ENCODE results near the gene VMP1. TPM values are rescaled to one million over a fixed set of nuclear protein-coding genes. Genes with fewer than 3 reads are reported as not detected.

VMP1 gene
- 141 and 209 TPM in 2 replicates for total RNA-seq

GRCh38 chr17:59707149-59707970, at the start of gene VMP1, which contains the start of gene PTRH2:
Gene VMP1 (plus strand): TSS chr17:59707654. CDS start chr17:59731447, 23,793 bp downstream.
Gene PTRH2 (minus strand): TSS chr17:59707430. CDS start chr17:59697978, 9,452 bp downstream.
- peak; percentile 100 for DNase-seq

DNA sequence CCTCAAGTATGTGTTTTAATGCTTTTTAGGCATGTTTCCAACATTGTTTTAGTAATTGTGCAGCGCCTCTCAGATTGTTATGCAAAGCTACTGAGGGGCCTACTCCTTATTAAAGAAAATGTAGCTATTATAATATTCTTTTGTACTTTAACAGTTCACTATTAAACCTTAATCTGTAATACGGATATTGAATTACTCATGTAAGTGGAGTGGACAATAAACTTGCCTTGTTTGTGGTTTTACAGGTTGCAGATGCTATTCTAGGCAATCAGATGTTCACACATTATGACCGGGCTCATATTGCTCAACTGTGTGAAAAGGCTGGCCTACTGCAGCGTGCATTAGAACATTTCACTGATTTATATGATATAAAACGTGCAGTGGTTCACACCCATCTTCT, 41.2 kb upstream of the VMP1 start:
- DNase-seq: no peak

DNA sequence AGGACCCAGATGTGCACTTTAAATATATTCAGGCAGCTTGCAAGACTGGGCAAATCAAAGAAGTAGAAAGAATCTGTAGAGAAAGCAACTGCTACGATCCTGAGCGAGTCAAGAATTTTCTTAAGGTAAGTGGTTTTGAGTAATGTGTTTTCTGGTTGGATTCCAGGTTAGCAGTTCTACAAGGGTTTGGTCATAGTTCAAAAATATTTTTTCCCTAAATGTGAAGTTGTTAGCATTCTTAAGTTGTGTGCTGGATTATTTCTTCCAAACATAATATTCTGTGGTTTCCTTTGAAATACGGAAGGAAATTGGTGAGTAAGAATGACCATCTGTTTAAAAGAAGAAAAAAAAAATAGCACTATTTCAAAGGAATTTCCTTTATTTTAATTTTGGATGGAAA, 38.6 kb upstream of the VMP1 start:
- DNase-seq: peak; percentile 90

DNA sequence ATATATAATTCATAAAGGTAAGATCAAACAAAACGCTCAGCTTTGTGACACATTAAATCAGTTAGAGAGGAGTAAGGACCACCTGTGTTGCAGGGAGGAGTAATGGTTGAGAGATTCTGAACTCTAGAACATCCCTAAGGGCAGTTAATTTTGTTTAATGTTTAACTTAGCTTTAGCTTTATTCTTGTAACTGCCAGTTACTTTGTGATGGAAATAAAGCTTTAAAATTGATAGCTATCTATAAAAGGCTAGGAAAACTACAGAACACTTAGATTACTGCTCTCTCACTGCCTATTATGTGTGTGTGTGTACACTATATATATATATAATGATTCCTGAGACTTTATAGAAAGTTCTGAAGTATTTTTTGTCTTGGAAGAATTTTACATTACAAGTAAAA, 38.0 kb upstream of the VMP1 start:
- DNase-seq: no peak

GRCh38 chr17:59669944-59670343, 37.5 kb upstream of the VMP1 start:
- no peak for DNase-seq

- DNase-seq: no peak
Measured at GRCh38 chr17:59671386-59671785, 36.1 kb upstream of the VMP1 start.

DNA sequence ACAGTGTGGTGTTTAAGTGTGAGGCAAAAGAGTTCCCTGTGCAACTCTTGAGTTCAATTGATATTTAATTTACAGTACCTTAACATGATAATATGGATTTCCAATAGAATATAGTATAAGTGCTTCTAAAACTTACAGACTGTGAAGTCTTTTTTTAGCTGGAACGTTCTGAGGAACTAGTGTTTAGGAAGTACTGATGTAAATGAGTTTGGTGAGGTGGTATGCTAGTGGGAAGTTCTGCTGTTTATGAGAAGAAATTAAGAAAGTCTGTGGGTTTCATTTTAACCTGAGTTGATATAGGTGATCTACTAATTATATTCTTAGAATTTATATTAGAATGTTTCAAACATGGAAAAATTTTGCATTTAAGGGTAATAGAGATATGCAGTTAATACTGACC, 32.2 kb upstream of the VMP1 start:
- no peak for DNase-seq

DNA sequence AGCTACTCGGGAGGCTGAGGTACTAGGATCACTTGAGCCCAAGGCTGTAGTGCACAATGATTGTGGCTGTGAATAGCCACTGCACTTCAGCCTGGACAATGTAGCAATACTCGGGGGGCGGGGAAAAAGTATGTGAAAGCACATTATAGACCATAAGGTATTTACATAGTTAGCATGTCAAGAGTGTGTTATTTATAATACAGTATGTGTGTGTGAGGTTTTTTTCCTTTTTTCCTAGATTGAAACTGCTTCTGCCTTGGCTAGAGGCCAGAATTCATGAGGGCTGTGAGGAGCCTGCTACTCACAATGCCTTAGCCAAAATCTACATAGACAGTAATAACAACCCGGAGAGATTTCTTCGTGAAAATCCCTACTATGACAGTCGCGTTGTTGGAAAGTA, 30.7 kb upstream of the VMP1 start:
- no peak for DNase-seq

DNA sequence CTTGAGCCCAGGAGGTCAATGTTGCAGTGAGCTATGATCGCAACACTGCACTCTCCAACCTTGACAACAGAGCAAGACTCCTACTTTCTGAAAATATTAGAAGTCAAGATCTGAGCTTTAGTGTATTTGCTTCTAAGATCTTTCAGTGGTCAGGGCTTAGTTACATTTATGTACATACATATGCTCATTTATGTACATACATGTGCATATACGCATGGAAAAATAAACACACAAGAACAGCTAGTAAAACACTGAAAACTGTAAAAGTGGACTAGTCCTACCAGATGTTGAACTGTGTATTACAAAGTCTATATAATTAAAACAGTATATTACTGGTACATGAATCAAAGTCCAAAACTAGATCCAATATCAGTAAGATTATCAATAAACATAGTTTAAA, 28.5 kb upstream of the VMP1 start:
- DNase-seq: no peak

DNA sequence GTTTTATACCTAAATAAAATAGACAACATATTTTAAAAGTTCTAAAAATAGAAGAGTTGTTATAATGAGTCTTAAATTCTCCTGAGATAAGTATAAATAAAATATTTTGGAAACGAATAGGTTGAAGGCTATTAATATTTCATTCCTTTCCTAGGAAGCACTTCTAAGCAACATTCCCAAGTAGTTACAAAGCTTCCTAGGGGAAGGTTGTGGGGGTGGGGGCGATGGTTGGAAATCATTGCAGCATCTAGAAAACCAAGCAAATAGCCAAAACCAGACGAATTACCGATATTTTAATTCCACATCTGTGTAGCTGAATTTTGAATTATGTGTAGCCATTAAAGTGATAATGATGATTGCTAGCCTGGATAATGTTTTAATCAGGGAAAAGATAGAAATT, 27.1 kb upstream of the VMP1 start:
- peak; percentile 33 for DNase-seq

DNA sequence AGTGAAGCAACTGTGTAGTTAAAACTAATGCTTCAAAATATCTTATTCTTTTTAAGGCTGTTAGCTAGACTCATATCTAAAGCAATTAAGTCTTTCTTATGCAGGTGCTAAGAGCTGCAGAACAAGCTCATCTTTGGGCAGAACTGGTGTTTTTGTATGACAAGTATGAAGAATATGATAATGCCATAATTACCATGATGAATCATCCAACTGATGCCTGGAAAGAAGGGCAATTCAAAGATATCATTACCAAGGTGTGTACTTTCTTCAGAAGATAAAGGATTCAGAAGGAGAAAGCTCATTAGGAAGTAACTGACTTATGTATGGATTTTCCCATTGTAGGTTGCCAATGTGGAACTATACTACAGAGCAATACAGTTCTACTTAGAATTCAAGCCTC, 24.2 kb upstream of the VMP1 start:
- no peak for DNase-seq

DNA sequence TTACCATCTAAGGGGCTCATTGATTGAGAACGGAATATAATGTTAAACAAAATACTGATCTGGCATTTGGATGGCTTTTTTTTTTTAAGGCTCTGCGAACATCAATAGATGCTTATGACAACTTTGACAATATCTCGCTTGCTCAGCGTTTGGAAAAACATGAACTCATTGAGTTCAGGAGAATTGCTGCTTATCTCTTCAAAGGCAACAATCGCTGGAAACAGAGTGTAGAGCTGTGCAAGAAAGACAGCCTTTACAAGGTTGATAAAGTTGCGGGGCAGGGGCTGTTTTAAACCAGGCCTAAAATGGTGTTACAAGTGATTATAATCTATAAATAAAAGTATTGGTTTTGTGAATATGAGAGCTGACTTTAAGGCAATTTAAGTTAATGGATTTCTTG, 22.5 kb upstream of the VMP1 start:
- DNase-seq: no peak

- DNase-seq: no peak
Measured at GRCh38 chr17:59688008-59688407, 19.4 kb upstream of the VMP1 start.

DNA sequence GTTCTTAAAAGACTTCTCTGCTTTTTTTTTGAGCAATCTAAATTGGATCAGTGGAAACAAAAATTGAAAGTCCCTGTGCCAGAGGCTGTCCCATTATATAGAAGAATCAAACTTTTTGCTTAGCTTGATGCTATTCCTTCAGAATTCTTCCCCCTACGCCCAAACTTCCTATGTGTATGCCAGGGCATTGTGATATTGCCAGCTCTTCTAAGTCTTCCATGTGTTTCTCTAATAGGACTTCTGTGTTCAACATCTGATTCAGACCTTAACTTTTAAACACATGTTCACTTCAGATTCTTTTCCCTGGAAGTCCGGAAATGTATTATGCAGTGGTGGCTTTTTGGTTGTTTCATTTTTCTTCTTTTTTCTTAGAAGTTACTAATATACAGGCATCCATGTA, 19.0 kb upstream of the VMP1 start:
- no peak for DNase-seq

DNA sequence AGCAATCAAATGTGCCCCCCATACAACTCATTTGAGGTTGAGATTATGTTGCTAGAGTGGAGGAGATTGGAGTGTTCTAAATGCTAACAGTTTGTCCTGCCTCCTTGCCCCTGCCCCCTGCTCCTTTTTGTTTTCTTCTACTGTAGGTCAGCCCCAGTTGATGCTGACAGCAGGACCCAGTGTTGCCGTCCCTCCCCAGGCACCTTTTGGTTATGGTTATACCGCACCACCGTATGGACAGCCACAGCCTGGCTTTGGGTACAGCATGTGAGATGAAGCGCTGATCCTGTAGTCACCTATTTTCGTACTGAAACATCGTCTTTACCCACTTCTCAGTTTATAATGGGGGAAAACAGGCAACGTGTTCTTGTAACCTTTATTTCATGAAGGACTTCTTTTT, 13.9 kb upstream of the VMP1 start:
- DNase-seq: no peak

- DNase-seq: no peak
Measured at GRCh38 chr17:59694344-59694743, 13.1 kb upstream of the VMP1 start.

DNA sequence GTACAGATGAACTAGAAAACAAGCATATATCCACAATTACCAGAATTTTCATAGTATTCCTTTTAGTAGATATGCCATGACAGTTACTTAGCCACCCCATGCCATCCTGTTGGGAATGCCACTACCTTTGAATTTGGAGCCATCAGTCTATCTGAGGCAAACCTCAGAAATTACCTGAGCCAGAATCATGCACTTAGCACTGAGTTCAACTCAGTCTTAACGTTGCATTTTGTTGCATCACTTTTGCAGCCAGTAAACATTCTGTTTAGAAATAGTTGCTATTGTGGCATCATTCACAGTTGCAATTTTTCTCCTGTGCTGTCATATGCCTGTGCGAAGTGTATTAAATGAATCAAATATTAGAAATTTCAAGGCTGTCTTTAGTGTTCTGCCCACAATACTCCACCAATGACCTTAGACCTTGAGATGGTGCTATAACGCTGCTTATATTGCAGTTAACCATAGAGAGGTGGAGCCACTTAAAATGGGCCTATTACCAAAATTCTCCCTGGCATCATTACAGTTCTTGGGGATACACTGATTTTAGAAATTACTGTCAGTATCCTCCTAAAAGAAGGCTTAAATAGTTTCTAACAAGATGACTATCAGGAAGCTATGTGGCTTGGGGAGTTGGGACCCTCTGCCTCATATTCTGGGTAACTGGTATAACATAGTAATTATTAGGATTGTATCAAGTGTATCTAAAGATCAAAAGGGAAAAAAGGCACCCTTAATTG, 11.3 kb upstream of the VMP1 start:
- no peak for DNase-seq

DNA sequence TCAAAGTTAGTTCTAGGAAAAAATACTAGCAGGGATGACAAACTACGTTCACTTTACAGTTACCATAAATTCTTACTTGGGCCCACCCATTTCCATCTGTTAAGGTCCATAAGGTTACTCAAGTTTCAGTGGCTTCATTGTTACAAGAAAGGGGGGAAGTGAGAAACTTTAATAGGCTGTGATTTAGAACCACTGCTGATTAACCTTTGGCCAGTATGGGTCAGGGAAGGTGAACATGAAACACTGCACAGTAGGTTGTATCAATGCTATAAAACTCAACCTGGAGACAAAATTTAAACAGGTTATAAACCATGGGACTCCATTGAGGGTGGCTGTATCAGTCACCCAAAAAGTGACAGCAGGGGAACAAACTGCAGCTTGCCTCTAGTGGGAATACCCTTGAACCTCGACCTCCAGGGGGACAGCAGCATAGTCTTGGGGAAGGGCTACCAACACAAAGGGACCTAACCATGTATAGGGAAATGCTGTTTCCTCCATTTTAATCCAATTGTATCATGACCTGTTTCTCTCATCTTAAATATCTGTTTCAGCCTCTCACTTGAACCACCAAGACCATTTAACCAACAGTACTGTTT, 10.7 kb upstream of the VMP1 start:
- DNase-seq: no peak

DNA sequence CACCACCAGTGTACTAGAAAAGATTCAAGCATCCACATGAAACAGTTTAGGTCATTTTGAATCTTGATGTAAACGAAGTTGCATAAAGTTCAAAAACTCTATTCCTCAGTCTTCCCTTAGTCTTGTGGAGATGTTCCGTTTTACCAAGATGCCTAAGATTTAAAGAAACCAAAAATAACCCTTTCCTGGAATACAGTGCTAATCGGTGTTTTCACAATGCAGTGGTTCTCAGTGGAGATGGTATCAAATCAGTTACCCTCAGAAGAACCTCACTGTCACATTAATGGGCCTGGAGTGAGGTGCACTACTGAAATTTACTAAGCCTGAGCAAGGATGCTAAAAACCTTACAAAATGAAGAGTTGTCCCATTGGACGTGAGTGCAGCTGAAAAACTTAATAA, 9.3 kb upstream of the VMP1 start:
- no peak for DNase-seq

- DNase-seq: no peak
Measured at GRCh38 chr17:59699218-59699617, 8.2 kb upstream of the VMP1 start.

GRCh38 chr17:59699786-59700185, 7.7 kb upstream of the VMP1 start:
- no peak for DNase-seq

- no peak for DNase-seq
Measured at GRCh38 chr17:59702304-59702703, 5.2 kb upstream of the VMP1 start.

- no peak for DNase-seq
Measured at GRCh38 chr17:59707971-59708430, 547 bp downstream of the VMP1 start.

GRCh38 chr17:59711936-59712335, 4.5 kb downstream of the VMP1 start:
- DNase-seq: no peak

All from dermis blood vessel endothelial cell (primary cell).